Activated T-helper 17 cell treated with anti-CD3 and anti-CD28 coated beads, Interleukin-2, amount 50 U/mL, for 72 hours (primary cell): ENCODE data around the gene ONECUT3. TPM values are rescaled to one million over a fixed set of nuclear protein-coding genes. Genes with fewer than 3 reads are reported as not detected.

Experiments used
- ATAC-seq: fragments of 150-1000 bp; cut with Tn5 transposase; replicated peaks from 2 replicates; pipeline ENCODE4 v1.10.0; 2021; ENCODE audit warnings: mild to moderate bottlenecking, moderate library complexity
- H3K27ac Mint-ChIP-seq: one replicate; pipeline ENCODE4 v1.8.0; 2022; ENCODE audit warnings: mixed read lengths
- H3K27me3 Mint-ChIP-seq: one replicate; pipeline ENCODE4 v1.8.0; 2022; ENCODE audit warnings: mixed read lengths
- H3K36me3 Mint-ChIP-seq: one replicate; pipeline ENCODE4 v1.8.0; 2022; ENCODE audit warnings: low read depth, mild to moderate bottlenecking, mixed read lengths
- H3K4me1 Mint-ChIP-seq: one replicate; pipeline ENCODE4 v1.8.0; 2022; ENCODE audit warnings: mixed read lengths
- H3K4me3 Mint-ChIP-seq: one replicate; pipeline ENCODE4 v1.8.0; 2022; ENCODE audit warnings: mild to moderate bottlenecking, mixed read lengths
- H3K9me3 Mint-ChIP-seq: one replicate; pipeline ENCODE4 v1.8.0; 2022; ENCODE audit warnings: mixed read lengths
- total RNA-seq, 2 donors: library from RNA; stranded (reverse); gene quantifications; one replicate each; pipeline ENCODE4 v1.2.3, GENCODE V29; 2022

The ONECUT3 gene
- total RNA-seq, 2 donors from 2014 or later, result not detected

GRCh38 chr19:1824252-1824622, 70.9 kb downstream of the ONECUT3 start:
- no peak for ATAC-seq
- no peaks in the 10 kb centered on the region for H3K9me3 Mint-ChIP-seq
- no peaks in the 10 kb centered on the region for H3K4me1 Mint-ChIP-seq
- no peaks in the 10 kb centered on the region for H3K27me3 Mint-ChIP-seq
- no peak overlapping the region for H3K4me3 Mint-ChIP-seq
- no peak overlapping the region for H3K27ac Mint-ChIP-seq
- peaks cover 64% of the 10 kb centered on the region for H3K36me3 Mint-ChIP-seq

DNA sequence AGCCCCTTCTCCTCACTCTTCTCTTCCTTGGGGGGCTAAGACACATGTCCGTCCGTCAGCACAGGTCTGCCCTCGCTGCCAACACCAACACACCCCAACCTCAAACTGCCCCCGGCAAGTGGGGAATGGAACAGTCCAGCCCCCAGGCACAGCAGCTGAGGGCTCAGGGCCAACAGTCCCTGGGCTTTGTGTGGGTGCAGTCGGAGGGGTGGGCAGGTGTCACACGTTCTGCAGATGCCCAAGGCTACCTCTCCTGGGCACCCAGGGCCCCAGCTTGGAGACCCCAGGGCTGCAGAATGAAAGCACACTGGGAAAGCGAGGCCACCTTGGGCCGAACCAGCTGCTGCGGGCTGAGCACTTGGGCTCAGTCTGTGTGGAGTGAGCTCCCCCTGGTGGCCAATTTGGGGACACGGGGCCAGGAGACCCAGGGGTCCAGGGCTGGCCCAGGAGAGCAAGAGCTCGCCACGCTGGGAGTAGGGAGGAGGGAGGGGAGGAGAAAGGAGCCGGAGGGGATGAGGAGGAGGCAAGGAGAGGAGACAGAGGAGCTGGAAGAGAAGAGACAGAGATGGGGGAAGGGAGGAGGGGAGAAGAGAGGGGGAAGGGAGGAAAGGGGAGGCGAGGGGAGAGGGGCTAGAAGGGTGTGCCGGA, 72.7 kb downstream of the ONECUT3 start:
- H3K4me1 Mint-ChIP-seq, result no peaks in the 10 kb centered on the region
- H3K4me3 Mint-ChIP-seq, result no peak overlapping the region
- peaks cover 51% of the 10 kb centered on the region for H3K36me3 Mint-ChIP-seq
- no peaks in the 10 kb centered on the region for H3K27me3 Mint-ChIP-seq
- no peaks in the 10 kb centered on the region for H3K9me3 Mint-ChIP-seq
- peak; percentile 92 for ATAC-seq
- H3K27ac Mint-ChIP-seq, result peak overlapping the region; percentile 48

DNA sequence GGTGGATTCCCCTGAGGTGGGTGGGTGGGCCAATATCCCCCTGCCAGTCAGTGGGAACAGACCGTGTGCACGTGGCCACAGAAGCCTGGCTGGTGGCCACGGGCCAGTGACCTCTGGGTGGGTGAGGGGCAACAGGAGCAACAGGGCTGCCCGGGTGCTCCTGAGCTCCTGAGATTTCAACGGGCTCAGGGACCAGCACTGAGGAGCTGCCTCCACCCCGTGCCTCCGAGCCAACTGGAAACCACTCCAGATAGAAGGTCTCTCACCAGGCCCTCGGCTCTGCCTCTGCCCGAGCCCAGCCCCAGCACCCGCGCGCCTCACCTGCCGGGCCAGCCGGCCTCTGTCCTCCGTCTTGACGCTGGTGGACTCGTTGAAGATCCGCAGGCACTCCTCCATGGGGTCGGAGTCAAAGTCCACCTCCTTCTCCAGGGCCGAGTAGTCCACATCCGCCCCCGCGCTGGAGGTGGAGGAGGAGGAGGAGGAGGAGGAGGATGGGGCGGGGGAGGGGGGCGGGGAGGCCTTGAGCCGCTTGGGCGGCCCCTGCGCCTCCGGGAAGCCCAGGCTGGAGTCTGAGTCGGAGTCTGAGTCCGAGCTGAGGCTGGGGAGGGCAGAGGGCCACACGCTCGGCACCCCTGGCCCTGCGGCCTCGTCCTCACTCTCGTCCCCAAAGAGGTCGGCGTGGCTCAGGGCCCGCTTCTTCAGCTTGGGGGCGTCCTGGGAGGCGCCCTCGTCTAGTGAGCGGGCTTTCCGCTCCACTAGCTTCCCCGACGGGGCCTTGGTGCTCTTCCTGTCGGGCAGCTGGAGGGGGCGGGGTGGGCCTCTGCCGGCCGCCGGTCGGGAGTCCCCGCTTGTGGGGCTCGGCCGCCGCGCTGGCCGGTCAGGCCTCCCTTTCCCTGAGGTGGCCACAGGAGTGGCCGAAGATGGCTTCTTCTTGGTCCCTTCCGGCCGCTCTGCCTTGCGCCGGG, 73.5 kb downstream of the ONECUT3 start:
- no peak overlapping the region for H3K27ac Mint-ChIP-seq
- no peaks in the 10 kb centered on the region for H3K4me1 Mint-ChIP-seq
- peak; percentile 15 for ATAC-seq
- no peaks in the 10 kb centered on the region for H3K27me3 Mint-ChIP-seq
- H3K36me3 Mint-ChIP-seq, result peaks cover 48% of the 10 kb centered on the region
- no peak overlapping the region for H3K4me3 Mint-ChIP-seq
- no peaks in the 10 kb centered on the region for H3K9me3 Mint-ChIP-seq

GRCh38 chr19:1827566-1828278, 74.4 kb downstream of the ONECUT3 start:
- Mint-ChIP-seq H3K27ac (no peak overlapping the region), H3K9me3 (no peaks in the 10 kb centered on the region), H3K27me3 (no peaks in the 10 kb centered on the region), H3K36me3 (peaks cover 44% of the 10 kb centered on the region), H3K4me1 (no peaks in the 10 kb centered on the region), H3K4me3 (no peak overlapping the region)
- no peak for ATAC-seq

DNA sequence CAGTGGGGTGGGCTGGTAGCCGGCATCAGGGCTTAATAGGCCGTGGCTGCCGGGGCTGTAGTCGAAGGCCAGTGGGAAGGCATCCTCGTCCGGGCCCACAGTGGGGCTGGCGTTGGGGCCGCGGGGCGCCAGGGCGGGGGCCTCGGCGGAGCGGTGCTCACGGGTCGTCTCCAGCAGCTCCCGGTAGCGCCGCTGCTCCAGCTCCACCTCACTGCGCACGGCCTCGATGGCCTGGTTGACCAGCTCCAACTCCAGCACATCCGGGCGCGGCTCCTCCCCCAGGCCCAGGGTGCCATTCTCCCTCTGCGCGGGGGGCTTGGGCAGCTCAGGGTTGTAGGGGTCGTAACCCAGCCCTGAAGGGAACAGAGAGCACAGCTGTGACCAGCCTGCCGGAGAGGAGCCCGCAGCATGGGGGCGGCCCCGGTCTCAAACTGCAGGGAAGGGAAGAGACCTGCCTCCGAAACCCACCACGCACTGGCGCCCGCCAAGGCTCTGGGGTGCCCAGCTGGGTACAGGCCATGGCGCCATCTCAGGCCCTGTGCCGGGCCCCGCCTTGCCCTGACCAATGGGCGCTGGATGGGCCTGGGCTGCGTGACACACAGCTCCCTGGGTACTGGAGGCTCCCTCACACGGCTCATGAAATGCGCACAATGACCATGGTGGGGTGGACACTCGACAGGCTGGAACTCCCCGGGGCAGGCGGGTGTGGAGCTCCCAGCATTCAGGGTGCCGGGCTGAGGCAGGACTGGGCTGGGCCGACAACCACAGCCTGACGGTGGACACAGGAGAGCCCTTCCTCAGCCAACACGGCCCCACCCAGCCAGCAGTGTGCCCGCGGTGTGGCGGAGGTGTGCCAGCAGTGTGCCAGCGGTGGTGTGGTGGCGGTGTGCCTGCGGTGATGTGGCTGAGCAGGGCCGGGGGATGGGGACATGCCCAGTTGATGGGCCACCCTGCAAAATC, 75.3 kb downstream of the ONECUT3 start:
- H3K4me3 Mint-ChIP-seq, result no peak overlapping the region
- peaks cover 45% of the 10 kb centered on the region for H3K36me3 Mint-ChIP-seq
- no peak overlapping the region for H3K27ac Mint-ChIP-seq
- no peaks in the 10 kb centered on the region for H3K9me3 Mint-ChIP-seq
- no peaks in the 10 kb centered on the region for H3K4me1 Mint-ChIP-seq
- H3K27me3 Mint-ChIP-seq, result no peaks in the 10 kb centered on the region
- ATAC-seq, result no peak

GRCh38 chr19:1829958-1830357, 76.7 kb downstream of the ONECUT3 start:
- no peaks in the 10 kb centered on the region for H3K4me1 Mint-ChIP-seq
- H3K27ac Mint-ChIP-seq, result no peak overlapping the region
- no peak overlapping the region for H3K4me3 Mint-ChIP-seq
- peaks cover 34% of the 10 kb centered on the region for H3K36me3 Mint-ChIP-seq
- ATAC-seq, result no peak
- no peaks in the 10 kb centered on the region for H3K27me3 Mint-ChIP-seq
- no peaks in the 10 kb centered on the region for H3K9me3 Mint-ChIP-seq

- no peaks in the 10 kb centered on the region for H3K27me3 Mint-ChIP-seq
- no peak overlapping the region for H3K4me3 Mint-ChIP-seq
- no peaks in the 10 kb centered on the region for H3K9me3 Mint-ChIP-seq
- no peak for ATAC-seq
- peaks cover 28% of the 10 kb centered on the region for H3K36me3 Mint-ChIP-seq
- no peak overlapping the region for H3K27ac Mint-ChIP-seq
- H3K4me1 Mint-ChIP-seq, result no peaks in the 10 kb centered on the region
These were observed 77.3 kb downstream of the ONECUT3 start for GRCh38 chr19:1830568-1830967.

Other genes with a start within 250 kb of the ONECUT3 start
- gene ADAMTSL5, start 240.5 kb upstream of the ONECUT3 start, total RNA-seq, result 1 to 10 TPM; 3.0 to 3.9 TPM
- gene PLK5, start 229.4 kb upstream of the ONECUT3 start, total RNA-seq, result not detected
- gene MEX3D, start 185.2 kb upstream of the ONECUT3 start, total RNA-seq, result 1 to 10 TPM; 6.7 to 8.2 TPM
- 100 to 1,000 TPM in 1 of 2 donors, 10 to 100 TPM in 1; 71.5 to 128 TPM for gene MBD3, start 160.6 kb upstream of the ONECUT3 start, total RNA-seq
- gene UQCR11, start 148.0 kb upstream of the ONECUT3 start, total RNA-seq, result 100 to 1,000 TPM; 120 to 209 TPM
- 10 to 100 TPM; 53.6 to 87.0 TPM for gene TCF3, start 100.9 kb upstream of the ONECUT3 start, total RNA-seq
- gene ATP8B3, start 58.8 kb downstream of the ONECUT3 start, total RNA-seq, result 10 to 100 TPM; 10.1 to 44.8 TPM
- 10 to 100 TPM; 39.7 to 50.0 TPM for gene REXO1, start 95.0 kb downstream of the ONECUT3 start, total RNA-seq
- 10 to 100 TPM; 16.3 to 32.9 TPM for gene KLF16, start 110.1 kb downstream of the ONECUT3 start, total RNA-seq
- 100 to 1,000 TPM in 1 of 2 donors, 10 to 100 TPM in 1; 84.4 to 109 TPM for gene ABHD17A, start 132.0 kb downstream of the ONECUT3 start, total RNA-seq
- gene ADAT3, start 151.9 kb downstream of the ONECUT3 start, total RNA-seq, result 10 to 100 TPM; 11.6 to 12.2 TPM
- 10 to 100 TPM; 31.7 to 36.4 TPM for gene SCAMP4, start 151.9 kb downstream of the ONECUT3 start, total RNA-seq
- 10 to 100 TPM; 50.2 to 50.7 TPM for gene CSNK1G2, start 187.7 kb downstream of the ONECUT3 start, total RNA-seq